Fibroblast of peridontal ligament (primary cell): ENCODE results near the gene CHN1.

Source experiments
- DNase-seq: peaks from one replicate; pipeline ENCODE4 v3.0.0-alpha.2; 2010; ENCODE audit errors: extremely low read depth

Gene CHN1, protein sequence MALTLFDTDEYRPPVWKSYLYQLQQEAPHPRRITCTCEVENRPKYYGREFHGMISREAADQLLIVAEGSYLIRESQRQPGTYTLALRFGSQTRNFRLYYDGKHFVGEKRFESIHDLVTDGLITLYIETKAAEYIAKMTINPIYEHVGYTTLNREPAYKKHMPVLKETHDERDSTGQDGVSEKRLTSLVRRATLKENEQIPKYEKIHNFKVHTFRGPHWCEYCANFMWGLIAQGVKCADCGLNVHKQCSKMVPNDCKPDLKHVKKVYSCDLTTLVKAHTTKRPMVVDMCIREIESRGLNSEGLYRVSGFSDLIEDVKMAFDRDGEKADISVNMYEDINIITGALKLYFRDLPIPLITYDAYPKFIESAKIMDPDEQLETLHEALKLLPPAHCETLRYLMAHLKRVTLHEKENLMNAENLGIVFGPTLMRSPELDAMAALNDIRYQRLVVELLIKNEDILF

DNA sequence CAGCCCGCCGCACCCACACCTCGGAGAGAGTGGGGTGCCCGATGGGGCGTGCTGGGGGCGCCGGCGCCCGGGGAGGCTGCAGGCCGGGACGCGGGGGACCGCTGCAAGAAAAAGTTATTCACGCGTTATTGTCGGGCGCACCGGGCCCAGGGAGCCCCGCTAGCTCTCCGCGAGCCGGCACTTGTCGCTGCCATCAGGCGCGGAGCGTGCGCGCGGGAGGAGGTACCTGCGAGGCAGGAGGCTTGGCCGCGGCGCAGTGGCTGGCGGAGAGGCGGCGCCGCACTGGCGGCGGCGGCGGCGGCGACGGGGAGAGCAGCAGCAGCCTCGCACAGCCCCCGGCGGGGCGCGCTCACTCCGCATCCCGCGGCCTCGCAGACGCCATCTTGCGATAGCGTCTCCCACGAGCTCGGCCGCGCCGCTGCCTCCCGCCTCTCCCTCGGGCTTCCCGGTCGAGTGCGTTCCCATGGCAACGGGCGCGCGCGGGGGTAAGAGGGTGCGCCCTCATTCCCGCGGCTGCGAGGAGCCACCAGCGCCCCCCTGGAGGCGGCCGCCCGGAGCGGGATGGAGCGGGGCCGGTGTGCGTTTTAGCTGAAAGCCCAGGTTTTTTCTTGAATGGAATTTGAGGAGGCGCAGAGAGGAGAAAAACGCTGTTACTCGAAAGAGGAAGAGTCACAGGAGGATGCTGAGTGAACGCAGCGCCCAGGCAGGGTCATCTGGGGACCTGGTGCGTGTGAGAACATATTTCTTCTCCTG, at the start of gene CHN1:
Gene CHN1 (minus strand): TSS at position 402 of the 753 bp plus-strand sequence. CDS start 469 bp downstream, outside the sequence.
- DNase-seq, result peak; percentile 57

DNA sequence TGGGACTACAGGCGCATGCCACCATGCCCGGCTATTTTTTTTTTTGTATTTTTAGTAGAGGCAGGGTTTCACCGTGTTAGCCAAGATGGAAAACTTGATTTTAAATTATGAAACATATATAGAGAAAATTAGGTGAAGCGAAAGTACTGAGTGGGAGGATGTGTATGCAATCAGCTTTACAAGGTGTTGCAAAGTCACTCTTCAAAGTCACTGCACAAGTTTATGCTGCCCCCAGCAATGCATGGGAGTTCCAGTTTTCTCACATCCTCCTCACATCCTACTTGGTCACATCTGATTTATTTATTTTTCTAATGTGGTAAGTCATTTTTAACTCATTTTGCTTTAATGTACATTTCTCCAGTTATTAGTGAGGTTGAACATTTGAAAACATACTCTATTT, 49.2 kb upstream of the CHN1 start:
- DNase-seq, result no peak

DNA sequence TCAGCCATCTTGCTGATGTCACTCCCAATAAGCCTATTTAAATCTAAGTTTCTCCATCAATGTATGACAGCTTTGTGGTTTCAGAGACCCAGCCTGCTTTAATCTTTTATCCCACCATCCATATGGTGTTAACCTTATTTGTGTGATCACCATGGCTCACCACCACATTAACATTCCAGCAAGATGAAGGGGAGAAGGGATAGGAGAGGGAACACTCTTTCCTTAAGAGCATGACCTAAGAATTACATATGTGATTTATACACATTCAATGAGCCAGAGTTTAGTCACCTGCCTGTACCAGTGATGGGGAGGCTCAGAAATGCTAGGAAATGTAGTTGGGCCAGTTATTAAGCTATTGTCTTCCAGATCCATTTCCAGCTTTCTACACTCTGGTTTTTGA, 44.5 kb upstream of the CHN1 start:
- DNase-seq, result no peak

DNA sequence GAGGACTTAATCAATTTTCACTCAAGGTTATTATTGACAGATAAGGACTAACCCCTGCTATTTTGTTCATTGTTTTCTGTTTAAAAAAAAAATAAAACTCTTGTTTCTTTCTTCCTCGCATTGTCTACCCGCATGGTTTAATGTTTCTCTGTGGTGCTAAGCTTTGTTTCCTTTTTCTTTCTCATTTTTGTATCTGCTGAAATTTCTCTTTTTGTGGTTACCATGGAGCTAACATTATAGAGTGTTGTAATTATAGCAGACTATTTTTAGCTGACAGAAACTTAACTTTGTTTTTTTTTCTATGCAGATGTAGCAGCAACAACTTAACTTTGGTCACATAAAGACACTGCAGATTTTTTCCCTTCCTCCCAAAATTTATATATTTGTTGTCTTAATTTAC, 43.1 kb upstream of the CHN1 start:
- peak; percentile 12 for DNase-seq

DNA sequence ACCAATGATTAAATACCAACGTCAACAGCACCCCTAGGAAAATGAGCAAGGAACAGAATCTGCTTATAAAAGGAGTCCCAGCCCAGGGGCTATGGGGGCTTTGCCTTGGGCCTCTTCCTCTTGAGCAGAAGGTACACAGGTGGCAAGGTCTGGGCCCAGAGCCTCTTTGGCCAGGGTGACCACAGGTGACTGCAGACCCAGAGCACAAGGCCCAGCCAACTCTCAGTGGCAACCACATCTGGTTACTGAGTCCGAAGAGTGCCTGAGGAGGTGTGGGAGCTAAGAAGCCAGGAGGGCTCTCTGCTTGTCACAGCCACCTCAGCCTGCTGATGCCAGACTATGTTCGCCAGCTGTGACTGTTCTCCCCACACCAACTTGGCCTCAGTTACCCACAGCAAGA, 34.3 kb upstream of the CHN1 start:
- no peak for DNase-seq

DNA sequence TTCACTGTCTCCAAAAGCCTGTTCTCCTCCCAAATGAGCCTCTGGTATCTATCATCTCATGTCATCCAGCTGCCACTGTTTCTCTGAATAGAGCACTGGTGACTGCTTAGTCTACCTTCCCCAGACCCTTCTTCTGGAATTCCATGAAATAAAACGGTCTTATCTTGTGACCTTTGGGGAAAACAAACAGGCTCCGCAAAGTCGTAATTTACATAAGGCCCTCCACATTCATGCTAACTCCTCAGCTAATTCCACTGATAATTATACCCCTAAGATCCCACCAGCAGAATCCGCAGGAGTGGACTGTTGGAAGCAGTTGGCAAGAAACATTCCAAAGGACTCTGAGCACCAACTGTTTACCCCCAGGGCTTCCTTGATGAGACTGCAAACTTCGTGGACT, 33.9 kb upstream of the CHN1 start:
- DNase-seq, result no peak

DNA sequence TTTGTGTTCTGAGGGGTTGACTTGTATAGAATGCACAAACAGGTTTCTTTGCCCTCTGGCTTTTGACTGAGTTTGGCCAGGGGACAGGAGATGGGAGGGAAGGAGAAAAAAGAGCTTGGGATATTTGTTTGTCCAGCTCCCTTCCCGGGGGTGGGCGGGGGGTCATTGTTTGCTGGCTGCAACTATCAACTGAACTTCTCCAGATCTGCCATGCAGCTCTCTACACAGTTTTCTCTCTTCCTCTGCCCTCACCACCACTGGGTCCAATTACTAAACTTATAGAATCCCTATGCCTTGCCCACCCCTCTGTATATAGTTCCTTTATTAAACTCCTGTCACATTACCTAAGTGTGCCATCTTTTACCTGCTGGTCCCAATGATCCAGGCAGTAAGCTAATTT, 32.8 kb upstream of the CHN1 start:
- no peak for DNase-seq

DNA sequence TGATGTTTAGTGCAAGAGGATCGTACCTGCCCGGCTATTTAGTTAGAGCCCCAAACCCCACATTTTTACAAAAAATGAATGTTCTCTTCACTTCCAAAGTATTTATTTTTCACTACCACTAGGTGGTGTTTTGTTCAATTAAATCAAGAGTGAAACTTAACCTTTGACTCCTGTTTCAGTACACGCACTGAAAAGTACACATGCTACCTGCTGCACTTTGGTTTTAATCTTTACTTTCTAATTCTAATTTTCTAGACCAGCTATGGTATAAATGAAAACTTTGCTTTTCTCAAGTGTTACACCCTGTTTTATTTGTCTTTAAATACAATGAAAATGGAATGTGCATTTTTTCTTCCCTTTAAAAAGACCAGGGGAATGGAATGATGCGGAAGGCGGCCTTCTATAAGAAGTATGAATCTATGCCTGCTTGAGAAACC, 31.4 kb upstream of the CHN1 start:
- DNase-seq, result peak; percentile 50

DNA sequence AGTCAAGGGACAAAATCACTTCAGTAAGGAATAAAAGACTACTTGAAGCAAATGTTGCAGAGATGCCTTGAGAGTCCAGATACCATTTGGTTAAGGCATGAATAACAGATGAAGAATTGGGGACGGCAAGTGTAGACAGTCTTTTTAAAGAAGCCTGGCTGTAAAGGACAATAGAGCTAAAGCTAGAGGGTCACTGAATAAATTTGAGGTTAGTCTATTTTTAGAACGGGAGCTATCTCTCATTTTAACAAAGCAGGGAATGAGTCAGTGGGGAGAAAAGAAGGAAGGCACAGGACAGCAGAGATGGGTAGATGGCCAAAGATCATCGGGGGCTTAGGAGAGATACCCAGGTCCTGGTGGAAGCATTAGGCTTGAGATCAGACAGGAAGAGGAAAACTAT, 30.6 kb upstream of the CHN1 start:
- DNase-seq, result no peak

DNA sequence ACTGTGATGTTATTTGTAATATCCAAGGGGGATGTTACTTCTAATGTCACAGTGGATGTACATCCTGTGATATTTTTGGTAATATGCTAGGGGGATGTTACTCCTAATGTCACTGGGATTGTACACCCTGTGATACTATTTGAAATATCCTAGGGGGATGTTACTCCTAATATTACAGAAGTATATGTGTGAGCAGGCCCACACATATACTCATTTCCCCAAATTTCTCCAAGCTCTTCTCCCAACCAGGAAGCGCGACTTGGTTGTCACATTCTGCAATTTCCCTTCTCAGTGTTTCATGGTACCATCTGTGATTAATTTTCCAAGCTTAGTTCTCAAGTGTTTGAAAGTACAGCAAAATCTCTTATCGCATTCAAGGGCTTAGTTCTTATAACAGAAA, 29.5 kb upstream of the CHN1 start:
- DNase-seq, result no peak

DNA sequence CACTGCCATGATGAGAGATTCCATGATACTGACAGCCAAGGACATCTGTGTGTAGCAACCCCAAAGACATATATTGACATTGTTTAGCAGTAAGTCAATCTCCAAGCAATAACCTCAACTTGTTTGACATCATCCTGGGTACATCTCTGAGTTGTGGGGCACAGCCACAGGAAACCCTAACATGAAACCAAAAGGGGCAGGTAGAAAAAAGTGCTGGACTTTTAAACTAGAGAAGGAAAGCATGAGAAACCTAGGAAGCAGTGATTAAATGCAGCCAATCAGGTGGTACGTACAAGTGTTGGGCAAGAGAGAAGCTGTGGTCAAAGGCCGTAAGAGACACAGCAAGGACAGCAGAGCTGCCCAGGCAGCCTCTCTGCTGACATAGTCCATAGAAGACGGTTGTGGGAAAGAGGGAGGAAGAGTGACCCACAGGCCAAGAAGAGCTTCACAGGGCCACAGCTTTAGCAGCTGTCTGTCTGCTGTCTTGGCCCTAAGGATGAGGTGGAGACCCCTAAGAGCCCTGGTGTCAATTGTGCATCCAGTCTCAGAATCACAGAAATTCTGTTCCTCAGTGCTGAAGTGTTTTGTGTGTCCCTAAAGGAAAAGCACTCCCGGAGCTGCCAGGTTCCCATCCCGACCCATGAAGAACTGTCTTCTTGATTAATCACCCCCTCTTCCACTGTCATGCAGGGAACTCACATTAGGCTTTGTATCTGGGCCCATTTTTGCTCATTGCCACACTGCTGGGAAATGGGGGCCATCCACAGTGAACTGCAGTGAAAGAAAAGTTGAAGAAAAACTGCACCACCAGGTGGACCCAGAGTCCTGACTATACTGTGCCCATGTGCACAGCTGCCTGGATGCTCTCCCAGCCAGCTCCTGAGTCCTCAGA, 25.4 kb upstream of the CHN1 start:
- peak; percentile 64 for DNase-seq

DNA sequence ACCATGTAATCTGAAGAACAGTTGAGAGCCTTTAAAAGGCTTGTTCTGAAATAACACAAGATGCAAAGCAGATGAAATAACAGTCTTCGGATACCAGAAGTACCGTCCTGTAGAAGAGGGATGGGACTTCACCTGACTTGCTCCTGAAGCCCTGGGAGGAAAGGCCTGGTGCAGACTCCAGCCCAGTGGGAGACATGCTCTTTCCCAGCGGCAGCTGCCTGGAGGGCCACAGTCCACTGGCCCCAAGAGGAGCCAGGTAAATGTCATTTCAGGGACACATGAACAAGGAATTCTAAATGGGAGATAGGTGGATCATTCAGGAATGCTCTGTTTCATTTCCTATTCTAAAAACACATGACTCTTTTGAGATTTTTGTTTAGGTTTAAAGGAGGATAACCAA, 22.6 kb upstream of the CHN1 start:
- no peak for DNase-seq

DNA sequence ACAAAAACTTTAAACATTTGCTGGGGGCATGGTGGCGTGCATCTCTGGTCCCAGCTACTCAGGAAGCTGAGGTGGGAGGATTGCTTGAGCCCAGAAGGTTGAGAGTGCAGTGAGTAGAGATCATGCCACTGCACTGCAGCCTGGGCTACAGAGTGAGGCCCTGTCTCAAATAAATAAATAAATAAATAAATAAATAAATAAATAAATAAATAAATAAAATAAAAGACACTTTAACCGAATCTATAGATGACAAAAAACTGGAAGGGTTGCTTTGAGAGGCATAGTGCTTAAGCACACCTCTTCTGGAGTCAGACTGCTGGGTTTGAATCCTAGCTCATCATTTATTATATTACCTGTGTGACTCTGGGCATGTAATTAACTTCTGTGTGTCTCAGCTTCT, 21.2 kb upstream of the CHN1 start:
- no peak for DNase-seq

DNA sequence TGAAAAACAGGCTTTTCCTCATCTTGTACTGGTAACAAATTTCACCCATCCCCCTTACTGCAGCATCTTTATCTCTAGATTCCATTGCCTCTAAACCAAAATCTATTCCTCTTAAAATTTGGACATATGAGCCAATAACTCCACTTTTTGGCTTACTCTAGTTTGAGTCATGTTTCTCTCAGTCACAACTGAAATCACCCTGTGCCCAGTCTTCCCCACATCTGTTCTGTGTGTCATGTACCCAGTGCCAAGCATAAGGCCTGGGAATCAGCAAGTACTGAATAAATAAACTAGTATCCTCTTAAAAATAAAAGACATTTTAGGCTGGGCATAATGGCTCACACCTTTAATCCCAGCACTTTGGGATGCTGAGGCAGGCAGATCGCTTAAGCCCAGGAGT, 20.8 kb upstream of the CHN1 start:
- DNase-seq, result peak; percentile 77

DNA sequence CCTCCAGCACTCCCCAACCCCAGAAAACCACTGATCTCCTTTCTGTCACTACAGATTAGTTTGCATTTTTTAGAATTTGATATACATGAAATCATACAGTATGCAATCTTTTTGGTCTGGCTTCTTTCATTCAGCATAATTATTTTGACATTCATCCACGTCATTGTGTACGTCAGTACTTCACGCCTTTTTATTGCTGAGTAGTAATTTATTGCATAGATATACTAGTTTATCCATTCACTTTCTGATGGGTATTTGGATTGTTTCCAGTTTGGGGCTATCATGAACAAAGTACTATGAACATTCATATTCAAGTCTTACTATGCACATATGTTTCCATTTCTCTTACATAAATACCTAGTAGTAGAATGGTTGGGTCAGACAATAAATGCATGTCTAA, 20.1 kb upstream of the CHN1 start:
- no peak for DNase-seq

DNA sequence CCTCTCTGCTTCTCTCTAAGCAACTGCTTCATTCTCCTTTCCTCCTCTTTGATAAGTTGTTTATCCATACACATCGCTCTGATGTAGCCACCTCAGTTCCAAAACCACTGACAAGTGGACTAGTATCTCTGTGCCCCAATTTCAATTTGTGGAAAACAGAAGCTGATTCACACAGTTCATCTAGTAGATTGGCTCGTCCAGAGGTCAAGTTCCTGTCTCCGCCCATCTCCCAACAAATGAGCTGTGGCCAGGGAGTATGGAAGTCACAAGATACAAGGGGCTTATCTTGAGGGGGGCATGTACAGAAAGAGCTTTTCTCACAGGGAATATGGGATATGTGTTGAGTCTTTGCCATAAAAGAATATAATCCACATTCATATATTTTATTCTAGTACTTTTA, 17.7 kb upstream of the CHN1 start:
- no peak for DNase-seq

DNA sequence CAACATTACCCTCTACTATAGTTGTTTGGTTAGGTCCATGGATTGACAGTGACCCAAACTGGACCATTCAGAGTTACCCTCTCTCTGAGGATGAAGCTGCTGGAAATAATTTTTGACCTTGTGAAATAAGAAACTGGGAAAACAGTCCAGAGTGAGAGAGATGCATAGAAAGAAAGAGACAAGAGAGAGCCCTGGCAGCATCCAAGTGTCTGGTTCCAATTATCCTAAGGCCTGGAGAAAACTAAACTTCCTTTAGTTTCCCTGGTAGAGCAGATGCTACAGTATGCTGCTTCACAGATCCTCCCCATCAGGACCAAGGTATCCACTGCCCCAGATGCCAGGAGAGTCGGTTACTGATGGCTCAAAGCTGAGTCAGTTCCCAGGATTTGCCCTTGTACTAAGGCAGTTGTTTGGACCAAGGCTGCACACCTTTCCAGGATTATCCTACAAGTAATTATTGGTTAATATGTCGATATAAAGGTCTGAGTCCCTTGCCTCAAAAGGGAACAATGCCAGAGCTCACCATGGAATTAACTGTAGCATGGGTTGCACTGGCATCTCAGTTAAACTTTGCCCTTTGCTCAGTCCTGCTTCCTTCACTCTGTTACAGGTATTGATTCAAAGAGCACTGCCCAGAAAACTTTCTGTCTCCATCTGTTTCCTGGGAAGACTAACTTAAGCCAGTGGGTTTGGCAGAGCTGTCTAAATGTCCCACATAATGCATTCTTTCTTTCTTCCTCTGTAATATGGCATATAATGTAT, 14.6 kb upstream of the CHN1 start:
- peak; percentile 72 for DNase-seq

DNA sequence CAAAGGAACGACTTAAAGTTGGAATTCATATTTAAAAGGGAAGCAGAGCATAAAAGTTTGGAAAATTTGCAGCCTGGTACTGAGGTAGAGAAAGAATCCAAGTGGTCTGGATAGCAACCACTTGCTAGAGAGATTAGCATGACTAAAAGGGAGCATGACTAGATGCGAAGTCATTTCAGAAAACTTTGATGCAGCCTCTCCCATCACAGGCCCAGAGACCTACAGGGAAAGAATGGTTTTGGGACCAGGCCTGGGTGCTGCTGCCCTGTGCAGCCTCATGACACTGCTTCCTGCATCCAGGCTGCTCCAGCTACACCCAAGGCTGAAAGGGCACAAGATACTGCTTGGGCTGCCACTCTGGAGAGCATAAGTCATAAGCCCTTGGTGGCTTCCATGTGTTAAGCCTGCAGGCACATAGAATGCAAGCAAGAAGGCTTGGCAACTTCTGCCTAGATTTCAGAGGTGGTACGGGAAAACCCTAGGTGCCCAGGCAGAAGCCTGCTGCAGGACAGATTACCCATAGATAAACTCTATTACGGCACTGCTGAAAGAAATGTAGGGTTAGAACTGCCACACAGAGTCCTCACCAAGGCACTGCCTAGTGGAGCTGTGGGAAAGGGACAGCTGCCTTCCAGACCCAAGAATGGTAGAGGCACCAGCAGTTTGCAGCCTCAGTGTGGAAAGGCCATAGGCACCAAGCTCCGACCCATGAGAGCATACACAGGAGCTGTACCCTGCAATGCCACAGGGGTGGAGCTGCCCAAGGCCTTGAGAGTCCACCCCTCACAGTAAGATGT, 12.6 kb upstream of the CHN1 start:
- DNase-seq, result no peak

DNA sequence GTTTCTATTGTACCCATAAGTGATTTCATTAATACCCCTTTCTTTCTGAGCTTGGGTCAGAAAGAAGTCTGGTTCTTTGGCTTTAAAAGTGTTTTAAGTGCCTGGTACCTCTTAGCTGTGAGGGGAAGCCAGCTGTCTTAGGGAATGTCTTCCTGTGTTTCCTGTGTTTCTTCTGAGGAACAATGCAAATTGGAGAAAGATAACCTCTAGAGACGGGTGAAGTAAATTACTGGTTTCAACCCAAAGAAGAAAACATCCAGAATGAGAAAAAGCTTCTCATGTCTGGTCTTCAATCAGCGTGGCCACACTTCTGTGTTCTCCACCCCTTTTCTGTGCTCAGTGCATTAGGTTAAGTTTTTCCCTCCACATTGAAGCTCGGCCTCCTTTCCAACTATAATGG, 10.2 kb upstream of the CHN1 start:
- no peak for DNase-seq

DNA sequence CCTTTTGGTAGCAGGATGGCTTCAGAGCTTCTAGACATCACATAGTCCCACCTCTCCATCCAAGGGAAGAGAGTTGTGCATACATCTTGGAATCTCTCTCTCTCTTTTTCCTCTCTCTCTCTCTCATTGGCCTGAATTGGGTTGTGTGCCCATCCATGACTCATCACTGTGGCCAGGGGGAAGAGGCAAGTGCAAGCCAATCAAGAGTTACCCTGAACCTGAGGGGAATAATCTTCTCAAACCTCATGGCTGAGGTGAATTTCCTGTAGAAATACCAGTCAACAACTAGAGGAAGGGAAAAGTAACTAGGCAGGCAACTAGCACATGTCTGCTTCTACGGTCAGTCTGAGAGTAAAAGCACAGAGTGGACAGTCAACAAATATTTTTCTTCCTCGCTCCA, 7.3 kb upstream of the CHN1 start:
- peak; percentile 22 for DNase-seq

DNA sequence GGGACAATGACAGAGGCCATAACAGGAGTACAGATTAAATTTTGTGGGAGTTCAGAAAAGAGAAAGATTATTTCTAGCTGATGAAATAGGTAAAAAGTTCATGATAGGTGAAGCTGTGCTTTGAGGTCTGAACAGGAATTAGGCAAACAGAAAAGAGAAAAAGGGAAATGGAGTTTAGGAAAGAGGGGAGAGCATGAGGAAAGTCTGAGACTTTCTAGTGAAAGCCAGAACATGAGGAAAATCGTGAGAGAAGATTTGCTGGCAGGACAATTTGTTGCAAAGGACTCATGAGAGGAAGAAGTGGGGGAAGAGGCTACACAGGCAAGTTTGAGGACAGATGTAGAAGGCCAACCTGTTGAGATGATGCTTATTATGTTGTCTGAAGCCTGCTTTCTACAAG, 6.3 kb upstream of the CHN1 start:
- no peak for DNase-seq
